NCI-H446 treated with DMSO at 0.1 percent for 48 hours (cell line): ENCODE data around the gene AFAP1.

Source experiments
- DNase-seq: peaks from one replicate; lab custom pipeline; 2025; lab: John Stamatoyannopoulos, UW

The AFAP1 gene

DNA sequence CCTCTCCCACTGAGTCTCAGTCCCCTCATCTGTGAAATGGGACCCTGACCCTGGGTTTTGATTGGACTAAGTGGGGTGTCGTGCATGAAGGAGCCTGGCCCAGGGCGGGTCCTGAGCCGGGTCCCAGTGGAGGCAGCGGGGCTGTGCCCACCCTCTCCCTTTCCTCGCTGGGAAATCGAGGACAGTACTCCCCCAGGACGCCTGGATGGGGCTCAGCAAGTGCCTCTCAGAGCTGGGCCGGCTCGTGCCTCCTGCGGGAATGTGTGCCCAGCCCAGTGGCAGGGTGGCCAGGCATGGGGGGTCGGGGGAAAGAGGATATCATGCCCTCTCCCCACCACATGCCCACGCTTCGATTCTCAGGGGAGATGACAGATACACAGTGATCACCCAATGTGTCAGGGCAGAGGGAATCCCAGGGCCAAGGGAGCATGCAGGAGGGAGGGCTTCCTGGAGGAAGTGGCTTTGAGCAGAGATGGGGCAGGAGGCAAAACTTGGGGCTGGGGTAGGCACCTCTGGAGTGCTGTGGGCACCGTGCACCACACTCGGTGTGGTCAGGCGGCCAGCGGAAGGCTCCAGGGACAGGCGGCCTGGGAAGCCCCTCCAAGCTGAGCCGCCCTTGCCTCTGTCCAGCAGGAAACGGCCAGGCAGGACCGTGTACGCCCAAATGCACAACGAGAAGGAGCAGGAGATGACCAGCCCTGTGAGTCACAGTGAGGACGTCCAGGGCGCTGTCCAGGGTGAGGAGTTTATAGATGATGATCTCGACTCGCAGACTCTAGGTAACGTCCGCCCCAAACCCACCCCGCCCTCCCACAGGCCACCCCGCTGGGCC is 203.0 kb downstream of the AFAP1 start:
- no peak for DNase-seq

DNA sequence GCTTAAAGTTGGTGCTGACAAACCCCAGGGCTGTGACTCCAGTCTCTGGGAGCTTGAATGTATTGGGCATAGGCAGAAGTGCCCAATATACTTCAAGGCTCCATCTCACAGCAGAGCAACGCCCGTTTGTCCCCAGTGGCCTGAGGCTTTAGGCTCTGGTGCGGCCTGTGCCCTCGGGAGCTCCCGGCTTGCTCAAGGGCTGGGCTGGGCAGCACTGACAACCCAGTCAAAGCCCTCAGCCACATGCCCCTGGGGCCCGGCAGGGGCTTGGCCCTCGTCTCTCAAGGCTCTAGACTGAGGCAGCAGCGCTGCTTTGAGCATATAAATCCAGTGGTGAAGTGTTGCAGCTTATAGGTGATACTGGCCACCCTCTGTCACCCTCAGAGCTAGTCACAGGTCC is 203.7 kb downstream of the AFAP1 start:
- DNase-seq = no peak

DNA sequence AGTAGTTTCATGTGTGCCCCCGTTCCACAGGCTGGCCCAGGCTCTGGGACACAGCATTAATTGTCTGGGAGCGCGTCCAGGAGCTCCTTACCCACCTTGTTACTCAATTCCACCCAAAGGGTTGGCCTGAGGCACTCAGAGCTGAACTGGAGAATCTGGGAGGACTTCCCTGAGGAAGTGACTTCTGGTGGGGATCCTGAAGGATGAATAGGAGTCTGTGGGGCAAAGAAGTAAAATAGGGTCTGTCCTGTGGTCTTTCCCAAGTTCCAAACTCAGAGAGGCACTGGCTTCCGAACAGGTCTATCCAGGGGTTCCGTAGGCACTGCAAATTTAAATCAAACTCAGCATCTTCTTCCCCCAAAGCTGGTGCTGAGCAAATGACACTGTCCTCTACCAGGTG is 204.3 kb downstream of the AFAP1 start:
- no peak for DNase-seq

- DNase-seq = no peak
Measured at GRCh38 chr4:7734651-7735260, 204.9 kb downstream of the AFAP1 start.

- no peak for DNase-seq
Measured at GRCh38 chr4:7733801-7734650, 205.6 kb downstream of the AFAP1 start.

DNA sequence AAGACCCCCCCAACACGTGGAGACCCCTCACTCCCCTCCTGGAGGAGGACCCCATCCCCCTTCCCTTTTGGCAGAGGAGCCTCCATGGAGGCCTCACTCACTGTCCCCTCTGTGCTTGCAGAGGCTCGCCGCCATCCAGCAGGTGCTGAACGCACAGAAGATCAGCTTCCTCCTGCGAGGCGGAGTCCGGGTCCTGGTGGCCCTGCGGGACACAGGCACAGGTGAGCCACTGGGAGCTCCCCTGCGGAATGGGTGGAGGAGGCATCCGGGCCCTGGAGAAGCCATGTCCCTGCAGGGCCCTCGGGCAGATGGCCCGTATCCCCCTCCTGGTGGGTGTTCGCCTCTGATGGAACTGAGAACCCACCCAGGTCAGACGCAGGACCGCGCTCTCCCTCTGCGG is 206.5 kb downstream of the AFAP1 start:
- no peak for DNase-seq

GRCh38 chr4:7732263-7732662 is 207.4 kb downstream of the AFAP1 start:
- DNase-seq = no peak

DNA sequence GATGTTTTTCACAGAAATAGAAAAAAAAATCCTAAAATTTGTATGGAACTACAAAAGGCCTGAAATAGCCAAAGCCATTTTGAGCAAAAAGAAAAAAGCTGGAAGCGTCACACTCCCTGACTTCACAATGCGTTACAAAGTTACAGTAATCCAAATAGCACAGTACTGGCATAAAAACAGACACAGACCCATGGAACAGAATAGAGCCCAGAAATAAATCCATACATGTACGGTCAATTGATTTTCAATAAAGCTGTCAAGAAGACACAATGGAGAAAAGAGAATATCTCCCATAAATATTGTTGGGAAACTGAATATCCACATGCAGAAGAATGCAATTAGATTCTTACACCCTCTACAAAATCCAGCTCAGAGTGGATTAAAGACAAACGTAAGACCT is 208.2 kb downstream of the AFAP1 start:
- DNase-seq = no peak

GRCh38 chr4:7727749-7728148 is 211.9 kb downstream of the AFAP1 start:
- DNase-seq = no peak

DNA sequence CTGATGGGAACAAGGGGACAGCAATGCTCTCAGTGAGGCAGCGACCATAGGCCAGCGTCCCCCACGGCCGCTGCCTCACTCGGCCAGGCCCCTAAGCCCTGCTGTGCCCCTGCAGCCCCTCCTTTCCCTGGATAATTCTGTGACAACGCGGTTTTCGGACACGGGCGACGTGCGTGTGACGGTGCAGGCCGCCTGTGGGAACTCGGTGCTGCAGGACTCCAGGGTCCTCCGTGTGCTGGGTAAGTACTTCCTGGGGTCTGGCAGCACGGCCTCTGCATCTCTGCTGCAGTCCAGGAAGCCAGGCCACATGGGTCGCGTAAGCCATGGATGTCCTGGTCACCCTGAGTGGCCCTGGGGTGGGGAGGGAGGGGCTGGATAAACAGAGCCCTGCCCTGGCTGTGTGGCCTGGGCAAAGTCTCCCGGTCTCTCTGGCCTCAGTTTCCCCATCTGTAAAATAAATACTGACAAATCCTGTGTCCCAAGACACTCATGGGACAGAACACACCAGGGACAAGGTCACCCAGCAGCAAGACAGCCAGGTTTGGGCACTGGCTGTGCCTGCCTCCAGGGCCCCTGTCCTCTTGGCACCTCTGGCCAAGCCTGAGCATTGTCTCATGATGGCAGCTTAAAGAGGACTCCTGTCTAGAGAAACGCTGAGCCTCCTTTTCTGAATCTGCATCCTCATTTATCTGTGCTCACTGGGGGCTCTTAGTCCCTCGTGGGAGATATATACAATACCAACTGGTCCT is 212.8 kb downstream of the AFAP1 start:
- no peak for DNase-seq

DNA sequence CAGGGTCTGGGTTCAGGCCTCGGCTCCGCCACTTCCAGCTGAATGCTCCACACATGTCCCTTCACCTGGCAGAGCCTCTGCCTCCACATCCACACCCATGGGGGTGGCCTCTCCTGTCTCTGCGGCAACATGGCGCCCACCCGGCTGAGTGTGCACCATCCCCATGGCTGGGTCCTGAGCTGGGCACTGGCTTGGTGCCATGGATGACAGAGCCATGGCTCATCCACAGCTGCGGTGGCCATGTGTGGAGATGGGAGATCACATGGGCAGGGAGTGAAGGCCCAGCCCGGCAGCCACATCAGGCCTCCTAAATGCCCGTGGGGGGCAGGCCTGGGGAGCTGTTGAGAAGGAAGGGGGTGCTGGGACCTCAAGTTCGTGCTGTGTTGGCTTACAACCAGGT is 213.7 kb downstream of the AFAP1 start:
- no peak for DNase-seq

GRCh38 chr4:7723625-7724024 is 216.0 kb downstream of the AFAP1 start:
- no peak for DNase-seq

- no peak for DNase-seq
Measured at GRCh38 chr4:7722766-7723387, 216.8 kb downstream of the AFAP1 start.

- no peak for DNase-seq
Measured at GRCh38 chr4:7721984-7722551, 217.6 kb downstream of the AFAP1 start.

GRCh38 chr4:7719354-7720174 is 220.1 kb downstream of the AFAP1 start:
- no peak for DNase-seq

DNA sequence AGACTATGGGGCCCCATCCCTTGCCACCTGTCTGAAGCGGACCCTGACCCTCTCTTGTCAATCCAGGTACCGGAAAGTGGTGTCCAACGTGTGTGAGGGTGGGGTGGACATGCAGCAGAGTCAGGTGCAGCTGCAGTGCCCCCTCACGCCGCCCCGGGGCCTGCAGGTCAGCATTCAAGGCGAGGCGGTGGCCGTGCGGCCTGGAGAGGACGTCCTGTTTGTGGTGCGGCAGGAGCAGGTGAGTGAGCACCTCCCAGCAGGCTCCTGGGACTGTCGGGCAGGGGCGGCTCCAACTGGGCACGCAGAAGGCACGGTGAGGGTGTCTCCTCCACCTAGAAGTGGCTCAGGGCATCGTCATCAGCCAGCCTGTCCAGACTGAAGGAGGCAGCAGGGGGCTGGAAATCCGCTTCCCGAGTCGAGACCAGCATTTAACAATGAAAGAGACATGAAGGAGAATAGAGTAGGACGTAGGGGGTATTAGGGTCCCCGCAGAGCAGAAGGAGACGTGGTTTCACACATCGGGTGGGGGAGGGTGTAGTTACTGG is 221.6 kb downstream of the AFAP1 start:
- DNase-seq = no peak

GRCh38 chr4:7717161-7717560 is 222.5 kb downstream of the AFAP1 start:
- DNase-seq = no peak

DNA sequence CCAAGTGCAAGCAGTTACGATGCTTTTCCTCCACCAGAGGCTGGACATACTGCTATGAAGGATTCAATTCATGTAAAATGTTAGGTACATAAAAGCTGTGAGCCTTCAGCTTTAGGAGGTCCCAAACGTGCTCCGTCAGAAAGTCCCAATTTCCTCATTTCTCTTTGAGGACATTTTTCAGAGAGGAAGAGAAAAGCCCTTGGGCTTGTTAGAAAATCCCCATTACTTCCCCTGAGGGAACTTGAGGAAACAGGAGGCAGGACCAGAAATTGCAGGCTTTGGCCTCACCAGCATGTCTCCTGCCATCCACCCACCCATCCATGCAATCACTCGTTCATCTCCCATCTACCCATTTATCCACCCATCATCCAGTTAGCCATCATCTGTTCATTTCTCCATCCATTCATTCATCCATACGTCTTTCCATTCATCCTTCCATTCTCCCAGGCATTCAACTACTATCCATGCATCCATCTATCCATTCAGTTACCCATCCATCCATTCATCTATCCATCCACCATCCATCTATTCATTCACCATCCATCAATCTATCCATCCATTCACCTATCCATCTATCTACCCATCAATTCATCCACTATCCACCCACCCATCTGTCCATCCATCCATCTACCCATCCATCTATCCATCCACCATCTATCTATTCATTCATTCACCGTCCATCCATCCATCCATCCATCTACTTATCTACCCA is 223.5 kb downstream of the AFAP1 start:
- no peak for DNase-seq

GRCh38 chr4:7715271-7716009 is 224.2 kb downstream of the AFAP1 start:
- DNase-seq = no peak
